ENCODE results near the gene TRIM72. TPM values are rescaled to one million over a fixed set of nuclear protein-coding genes. Genes with fewer than 3 reads are reported as not detected.

Gene TRIM72
- total and polyA plus RNA-seq, 2 donors (not counting 3 experiments of a cell fraction or from before 2014, with no cell fraction given) = not detected

GRCh38 chr16:31250782-31251384, 37.0 kb downstream of the TRIM72 start:
- Histone ChIP-seq H3K9me3 (replicated peaks; ENCODE audit: control insufficient read depth, insufficient read depth, low read length) (no peaks in the 10 kb centered on the region), H3K36me3 (ENCODE audit: control insufficient read depth in 2 of 2, extremely low read depth in 1 of 2, insufficient read depth in 2 of 2, low read length in 2 of 2) (no peaks in the 10 kb centered on the region), H4K20me1 (replicated peaks; ENCODE audit: control insufficient read depth, extremely low read depth, insufficient read depth, low read length) (no peaks in the 10 kb centered on the region), H2AFZ (ENCODE audit: low read depth, low read length) (no peak overlapping the region), H3K4me1 (ENCODE audit: control insufficient read depth, extremely low read depth, insufficient read depth, low read length) (no peaks in the 10 kb centered on the region), H3K27ac (ENCODE audit: insufficient read depth, low read depth, low read length) (no peak overlapping the region), H3K4me2 (ENCODE audit: insufficient read depth, low read length) (no peak overlapping the region), H3K4me3 (replicated peaks in 1 of 3; ENCODE audit: insufficient read depth in 1 of 3, low read depth in 1 of 3, low read length in 3 of 3) (no peak overlapping the region), H3K79me2 (ENCODE audit: control insufficient read depth, insufficient read depth, low read length) (no peaks in the 10 kb centered on the region), H3K9ac (replicated peaks; ENCODE audit: extremely low read depth, insufficient read depth, low read length) (no peak overlapping the region), H3K27me3 (ENCODE audit: control insufficient read depth in 2 of 2, insufficient read depth in 2 of 2, low read length in 2 of 2) (no peaks in the 10 kb centered on the region), H3K9me1 (replicated peaks; ENCODE audit: control insufficient read depth, extremely low read depth, insufficient read depth, low read length) (no peaks in the 10 kb centered on the region)
- ChIA-PET POLR2A (no interaction called here), CTCF (interaction anchor here (2.0 kb wide), 1 partner anchor 8 kb away, joined by 4 read pairs; no protein-coding TSS in a partner anchor)
- dilution Hi-C loops (cut with MboI; ENCODE audit: extremely low pct_ligation_motif_present, low sequenced_read_pairs) = no loop called here
- no TSS peak for BruUV-seq (replicated peaks)
- intact Hi-C loops (cut with micrococcal nuclease) = no loop called here
- TF ChIP-seq FOS (IDR thresholded peaks at IDR 0.05; ENCODE audit: borderline replicate concordance, insufficient read depth, low read length) = no peak
- FAIRE-seq (no peak), DNase-seq (ENCODE audit: low read depth, low spot score) (no peak)

GRCh38 chr16:31251435-31251834, 37.5 kb downstream of the TRIM72 start:
- Histone ChIP-seq H4K20me1 (replicated peaks; ENCODE audit: control insufficient read depth, extremely low read depth, insufficient read depth, low read length) (no peaks in the 10 kb centered on the region), H2AFZ (ENCODE audit: low read depth, low read length) (no peak overlapping the region), H3K27ac (ENCODE audit: insufficient read depth, low read depth, low read length) (no peak overlapping the region), H3K4me2 (ENCODE audit: insufficient read depth, low read length) (no peak overlapping the region), H3K4me3 (replicated peaks in 1 of 3; ENCODE audit: insufficient read depth in 1 of 3, low read depth in 1 of 3, low read length in 3 of 3) (no peak overlapping the region), H3K9me3 (replicated peaks; ENCODE audit: control insufficient read depth, insufficient read depth, low read length) (no peaks in the 10 kb centered on the region), H3K4me1 (ENCODE audit: control insufficient read depth, extremely low read depth, insufficient read depth, low read length) (no peaks in the 10 kb centered on the region), H3K9ac (replicated peaks; ENCODE audit: extremely low read depth, insufficient read depth, low read length) (no peak overlapping the region), H3K9me1 (replicated peaks; ENCODE audit: control insufficient read depth, extremely low read depth, insufficient read depth, low read length) (no peaks in the 10 kb centered on the region), H3K27me3 (ENCODE audit: control insufficient read depth in 2 of 2, insufficient read depth in 2 of 2, low read length in 2 of 2) (no peaks in the 10 kb centered on the region), H3K79me2 (ENCODE audit: control insufficient read depth, insufficient read depth, low read length) (no peaks in the 10 kb centered on the region), H3K36me3 (ENCODE audit: control insufficient read depth in 2 of 2, extremely low read depth in 1 of 2, insufficient read depth in 2 of 2, low read length in 2 of 2) (no peaks in the 10 kb centered on the region)
- no TSS peak for BruUV-seq (replicated peaks)
- DNase-seq (ENCODE audit: low read depth, low spot score) (no peak), FAIRE-seq (no peak)
- dilution Hi-C loops (cut with MboI; ENCODE audit: extremely low pct_ligation_motif_present, low sequenced_read_pairs) = no loop called here
- ChIA-PET CTCF (no interaction called here), POLR2A (no interaction called here)
- TF ChIP-seq JUN (IDR thresholded peaks at IDR 0.05; ENCODE audit: borderline replicate concordance, insufficient read depth, insufficient read length, low read depth) (no peak), GATA2 (IDR thresholded peaks at IDR 0.05; ENCODE audit: insufficient read depth, insufficient read length, low read depth, low read length) (no peak), POLR2A (IDR thresholded peaks at IDR 0.05; ENCODE audit: low read depth, low read length) (no peak), MAX (IDR thresholded peaks at IDR 0.05; ENCODE audit: insufficient read depth, insufficient read length) (no peak), FOS (IDR thresholded peaks at IDR 0.05; ENCODE audit: borderline replicate concordance, insufficient read depth, low read length) (no peak), MYC (IDR thresholded peaks at IDR 0.05; ENCODE audit: low read depth, low read length) (no peak), CTCF (IDR thresholded peaks at IDR 0.05; ENCODE audit: extremely low read depth in 1 of 2, insufficient read depth in 1 of 2, low read depth in 1 of 2, low read length in 2 of 2) (no peak), POLR2AphosphoS5 (IDR thresholded peaks at IDR 0.05; ENCODE audit: insufficient read depth, low read depth, low read length) (no peak), EZH2 (IDR thresholded peaks at IDR 0.05; ENCODE audit: borderline replicate concordance, low read depth, low read length, severe bottlenecking) (no peak)
- intact Hi-C loops (cut with micrococcal nuclease) = no loop called here

Measured in endothelial cell of umbilical vein (primary cell).